ENCODE data around the gene SST. TPM values are rescaled to one million over a fixed set of nuclear protein-coding genes. Genes with fewer than 3 reads are reported as not detected.

The SST gene
- not detected for polyA plus RNA-seq (ENCODE audit: insufficient read length)
- long read RNA-seq, donor 1: 0 reads
- long read RNA-seq, donor 2, partial matches to known transcripts: 0 of 2 reads
- long read RNA-seq, donor 2, other reads (novel, unspliced or antisense): 0 of 2 reads
- long read RNA-seq, donor 3: 0 reads
- long read RNA-seq, donor 4: 0 reads
- long read RNA-seq, donor 5, partial matches to known transcripts: 0 of 1 reads
- long read RNA-seq, donor 5, other reads (novel, unspliced or antisense): 0 of 1 reads
- long read RNA-seq, donor 6: 0 reads
- long read RNA-seq, donor 7: 0 reads
- long read RNA-seq, donor 8: 0 reads

GRCh38 chr3:187669675-187670504, at the start of gene SST:
Gene SST (minus strand): TSS chr3:187670394. CDS start chr3:187670291, 103 bp downstream.
- peak; percentile 81 for DNase-seq

- no peak for DNase-seq
Measured at GRCh38 chr3:187719628-187720336, 49.6 kb upstream of the SST start.

DNA sequence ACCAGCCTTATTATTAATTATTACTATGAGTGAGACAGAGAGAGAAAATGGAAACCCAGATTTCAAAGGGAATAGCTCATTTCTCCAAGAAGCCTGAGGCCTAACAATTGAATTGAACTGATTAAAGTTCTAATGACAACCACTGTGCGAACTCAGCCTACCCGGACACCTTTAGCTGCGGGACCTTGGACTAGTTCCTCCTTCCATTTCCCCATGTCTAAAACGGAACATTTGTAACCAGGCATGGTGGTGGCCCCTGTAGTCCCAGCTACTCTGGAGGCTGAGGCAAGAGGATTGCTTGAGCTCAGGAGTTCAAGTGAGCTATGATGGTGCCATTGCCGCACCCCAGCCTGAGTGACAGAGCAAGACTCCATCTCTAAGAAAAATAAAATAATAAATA, 48.6 kb upstream of the SST start:
- DNase-seq: no peak

GRCh38 chr3:187717572-187717971, 47.4 kb upstream of the SST start:
- no peak for DNase-seq

DNA sequence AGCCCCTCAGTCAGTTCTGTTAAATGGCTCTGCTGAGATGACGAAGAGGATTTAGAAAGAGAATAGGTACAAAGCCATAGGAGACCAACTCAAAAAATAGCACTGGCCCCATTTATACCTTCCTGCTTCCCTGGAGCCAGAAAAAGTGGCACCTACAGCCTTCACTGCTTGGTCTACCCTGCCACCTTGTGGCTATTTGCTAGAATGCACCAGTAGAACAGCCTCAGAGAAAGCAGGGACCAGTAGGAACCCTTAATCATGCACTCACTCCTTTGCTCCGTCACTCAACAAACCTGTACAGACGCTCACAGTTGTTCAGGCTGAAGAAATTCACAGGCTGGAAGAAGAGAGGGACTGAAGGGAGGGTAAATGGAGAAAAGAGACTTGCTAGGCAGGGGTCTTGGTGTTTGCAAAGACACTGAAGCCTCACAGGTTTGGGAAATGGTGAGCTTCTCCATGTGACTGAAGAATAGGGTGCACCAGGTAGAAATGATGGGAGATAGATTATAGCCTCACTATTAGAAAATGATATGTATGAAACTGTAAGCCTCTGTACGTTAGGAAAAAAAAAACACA, 44.3 kb upstream of the SST start:
- peak; percentile 77 for DNase-seq

GRCh38 chr3:187713504-187713903, 43.3 kb upstream of the SST start:
- no peak for DNase-seq

DNA sequence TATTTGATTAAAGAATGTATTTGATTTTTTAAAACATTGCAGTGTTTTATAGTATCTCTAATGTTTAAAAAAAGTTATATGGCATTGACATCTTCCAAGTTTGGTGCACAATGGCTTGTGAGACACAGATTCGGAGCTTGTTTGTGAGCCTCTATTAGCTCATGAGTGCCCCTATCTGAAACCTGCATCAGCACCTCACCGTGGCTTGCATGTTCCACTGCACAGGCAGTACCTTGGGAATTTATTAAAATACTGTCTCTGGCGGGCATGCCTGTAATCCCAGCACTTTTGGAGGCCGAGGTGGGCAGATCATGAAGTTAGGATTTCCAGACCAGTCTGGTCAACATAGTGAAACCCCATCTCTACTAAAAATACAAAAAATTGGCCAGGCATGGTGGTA, 39.0 kb upstream of the SST start:
- DNase-seq: no peak

GRCh38 chr3:187708696-187709095, 38.5 kb upstream of the SST start:
- DNase-seq: no peak

- DNase-seq: no peak
Measured at GRCh38 chr3:187706971-187707370, 36.8 kb upstream of the SST start.

DNA sequence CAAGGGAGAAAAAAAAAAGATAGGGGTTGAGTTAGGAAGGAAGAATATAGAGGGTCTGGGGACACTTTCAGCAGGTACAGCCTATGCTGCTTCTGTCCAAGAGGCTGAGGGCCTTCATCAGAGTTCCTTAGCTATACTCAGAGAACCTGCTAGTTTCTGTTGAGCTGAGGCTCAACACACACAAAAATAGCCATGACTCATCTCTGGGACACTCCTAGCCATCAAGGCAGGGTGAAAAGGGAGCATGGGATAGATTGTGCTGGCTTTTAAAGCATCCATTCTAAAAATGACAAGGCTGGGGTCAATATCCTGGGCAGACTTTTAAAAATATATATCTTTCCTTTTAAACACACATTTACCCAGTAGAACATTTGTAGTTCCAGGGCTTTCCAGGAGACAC, 35.0 kb upstream of the SST start:
- no peak for DNase-seq

GRCh38 chr3:187702507-187703033, 32.4 kb upstream of the SST start, which contains the start of gene RTP2:
Gene RTP2 (minus strand): TSS chr3:187702557. CDS start chr3:187702128, 429 bp downstream.
- DNase-seq: no peak

GRCh38 chr3:187700249-187700648, 30.1 kb upstream of the SST start:
- no peak for DNase-seq

DNA sequence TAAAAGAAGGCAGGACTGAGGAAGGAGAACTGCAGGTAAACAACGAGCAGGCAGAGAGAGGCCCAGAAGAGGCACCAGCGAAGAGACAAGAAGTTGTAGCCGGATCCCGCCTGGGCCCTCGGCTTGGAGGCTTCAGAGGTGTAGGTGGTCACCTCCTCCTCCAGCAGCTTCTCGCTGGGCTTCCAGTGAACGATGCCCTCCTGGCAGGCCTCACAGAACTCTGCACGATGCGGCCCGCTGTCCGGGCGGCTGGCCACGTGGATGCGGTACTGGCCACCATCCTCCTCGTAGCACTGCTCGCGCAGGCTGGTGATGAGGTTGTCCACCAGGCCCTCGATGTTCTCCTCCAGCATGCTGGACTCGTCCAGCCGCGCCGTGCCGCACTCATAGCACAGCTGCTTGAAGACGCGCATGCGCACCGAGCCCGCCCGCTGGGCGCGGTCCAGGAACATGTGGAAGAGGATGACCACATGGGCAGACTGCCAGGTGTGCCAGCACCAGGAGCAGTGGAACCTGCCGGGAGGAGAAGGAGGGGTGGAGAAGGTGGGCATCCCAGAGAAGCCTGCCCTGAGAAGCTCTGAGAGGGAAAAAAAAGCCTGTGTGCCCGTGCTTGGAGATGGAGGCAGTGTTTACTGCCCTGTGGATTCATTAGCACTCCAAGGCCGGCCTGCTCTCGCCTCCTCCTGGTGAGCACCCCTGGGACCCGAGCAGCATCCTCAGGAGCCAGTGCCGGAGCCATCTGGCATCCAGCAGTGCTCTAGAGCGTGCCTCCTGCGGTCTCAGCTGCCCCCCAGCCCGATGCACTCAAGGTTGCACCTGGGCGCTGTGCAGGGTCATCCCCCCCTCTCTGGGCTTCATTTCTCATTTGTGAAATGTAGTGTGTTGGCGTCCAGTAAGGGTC, 28.6 kb upstream of the SST start:
- no peak for DNase-seq

DNA sequence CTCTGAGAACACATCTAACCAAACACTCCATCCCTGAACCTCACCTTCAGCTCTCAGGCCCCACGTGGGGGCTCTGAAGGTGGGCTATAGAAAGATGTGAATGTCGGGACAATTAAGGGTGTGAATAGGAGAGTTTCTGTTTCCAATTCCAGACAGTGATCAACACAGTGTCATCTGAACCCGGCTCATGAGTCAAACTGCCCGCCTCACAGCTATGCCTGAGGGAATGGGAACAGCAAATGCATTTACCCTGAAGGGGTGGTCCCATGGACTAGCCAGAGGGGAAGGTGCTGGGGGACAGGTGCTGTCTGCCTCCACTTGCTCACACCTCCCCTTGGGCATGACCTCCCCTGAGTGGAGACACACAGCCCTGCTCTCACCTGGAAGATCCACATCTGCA, 25.8 kb upstream of the SST start:
- no peak for DNase-seq

DNA sequence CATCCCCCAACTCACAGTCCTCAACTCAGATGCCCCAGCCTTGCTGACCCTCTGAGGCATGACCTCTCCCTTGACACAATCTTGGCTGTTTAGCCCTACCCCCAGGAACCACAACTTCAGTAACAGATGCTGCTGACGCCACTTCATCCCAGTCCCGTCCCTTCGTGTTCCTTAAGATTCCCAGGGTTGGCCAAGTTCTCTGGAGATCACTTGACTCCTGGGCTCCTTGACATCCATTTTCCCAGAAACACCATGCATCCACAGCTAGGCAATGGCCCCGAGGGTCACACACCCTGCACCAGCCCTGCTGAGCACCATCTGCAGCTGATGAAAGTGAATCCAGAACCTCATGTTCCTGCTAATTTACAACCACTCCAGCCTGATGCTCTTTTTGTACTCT, 25.3 kb upstream of the SST start:
- DNase-seq: no peak

DNA sequence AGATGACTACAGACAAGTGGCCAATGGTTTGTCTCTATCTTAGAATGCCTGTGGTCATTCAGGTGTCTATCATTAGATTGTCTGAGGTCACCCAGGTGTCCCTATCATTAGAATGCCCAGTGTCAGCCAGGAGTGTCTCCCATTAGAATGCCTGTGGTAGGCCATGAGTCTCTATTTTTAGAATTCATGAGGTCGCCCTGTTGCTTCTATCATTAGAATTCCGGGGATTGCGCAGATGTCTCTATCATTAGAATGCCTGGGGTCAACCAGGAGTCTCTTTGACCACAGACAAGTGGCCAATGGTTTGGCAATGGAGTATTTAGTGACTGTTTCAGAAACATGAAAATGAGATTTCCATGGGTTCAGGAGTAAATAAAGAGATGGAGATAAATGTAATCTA, 24.6 kb upstream of the SST start:
- no peak for DNase-seq

DNA sequence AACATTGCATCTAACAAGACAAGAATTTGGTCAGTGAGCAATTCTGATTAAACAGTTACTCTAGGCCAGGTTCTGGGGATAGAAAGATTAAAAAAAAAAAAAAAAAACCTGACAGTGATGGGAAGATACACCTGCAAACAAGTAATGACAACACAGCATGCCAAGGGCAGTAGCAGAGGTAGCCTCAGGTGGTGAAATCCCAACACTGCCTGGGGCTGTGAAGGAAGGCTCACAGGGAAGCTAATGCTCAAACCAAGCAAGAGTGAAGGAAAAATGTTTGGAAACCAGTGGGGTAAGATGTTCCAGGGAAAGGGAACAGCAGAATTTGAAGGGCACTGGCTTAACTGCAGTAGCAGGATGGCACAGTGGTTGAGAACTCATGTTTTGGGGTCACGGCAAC, 23.2 kb upstream of the SST start:
- DNase-seq: no peak

DNA sequence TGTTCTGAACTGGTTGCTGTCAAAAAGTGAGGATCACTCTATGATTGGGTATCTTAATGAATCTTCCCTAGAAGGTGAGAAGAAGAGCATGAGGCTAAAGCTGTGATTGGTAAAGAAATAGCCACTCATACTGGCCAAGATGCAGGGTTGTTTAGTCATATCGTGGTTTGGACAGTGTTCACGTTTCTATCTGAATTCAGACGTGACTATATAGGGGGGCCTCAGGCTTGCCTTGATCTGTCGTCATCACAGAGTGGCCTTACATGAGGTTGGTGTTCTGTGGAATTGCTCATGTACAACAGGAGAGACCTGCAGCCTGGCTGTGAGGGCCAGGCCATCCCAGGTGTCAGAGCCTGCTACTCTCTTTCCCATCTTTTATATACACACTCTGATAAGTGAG, 19.8 kb upstream of the SST start:
- DNase-seq: no peak

DNA sequence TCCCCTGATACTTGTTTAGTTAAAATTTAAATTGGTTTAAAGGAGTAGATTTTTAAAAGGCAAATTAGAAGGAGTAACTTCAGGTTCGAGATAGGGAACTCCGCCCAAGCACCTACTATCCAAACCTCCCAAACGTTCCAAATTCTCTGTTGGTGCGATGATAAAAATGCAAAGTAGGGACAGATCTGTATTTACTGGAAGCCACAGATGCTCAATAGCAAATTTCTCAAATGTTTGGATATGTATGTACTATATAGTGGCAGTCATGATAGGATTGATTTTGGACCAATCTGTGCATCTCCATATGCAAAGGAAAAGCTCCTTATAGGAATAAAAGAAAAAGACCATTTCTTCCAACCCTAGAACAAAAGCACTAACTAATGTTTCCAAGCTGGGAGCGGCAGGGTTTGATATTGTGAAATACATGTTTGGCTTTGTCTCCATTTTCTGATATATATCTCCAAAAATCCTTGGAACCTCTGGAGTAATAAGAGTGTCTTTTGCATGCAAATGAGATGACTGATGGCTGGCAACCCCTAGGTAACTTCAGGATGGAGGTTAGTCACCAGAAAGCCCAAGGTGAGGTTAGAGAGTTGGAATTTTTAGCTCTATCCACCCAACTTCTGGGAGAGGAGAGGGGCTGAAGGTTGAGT, 16.6 kb upstream of the SST start:
- DNase-seq: no peak

DNA sequence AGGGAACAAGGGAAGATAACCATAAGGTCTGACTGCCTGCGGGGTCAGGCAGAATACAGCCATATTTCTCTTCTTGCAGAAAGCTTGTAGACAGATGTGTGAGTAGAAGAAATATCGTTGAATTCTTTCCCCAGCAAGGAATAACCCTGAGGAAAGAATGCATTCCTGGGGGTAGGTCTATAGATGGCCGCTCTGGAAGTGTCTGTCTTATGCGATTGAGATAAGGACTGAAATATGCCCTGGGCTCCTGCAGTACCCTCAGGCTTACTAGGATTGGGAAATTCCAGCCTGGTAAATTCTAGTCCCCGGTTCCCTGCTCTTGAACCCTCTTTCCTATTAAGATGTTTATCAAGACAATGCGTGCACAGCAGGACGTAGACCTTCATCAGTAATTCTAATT, 15.8 kb upstream of the SST start:
- DNase-seq: no peak

- no peak for DNase-seq
Measured at GRCh38 chr3:187684880-187685279, 14.7 kb upstream of the SST start.
